GM06990 (cell line): Measurements from ENCODE around the gene SPECC1L.

Experiments
- DNase-seq: peaks from one replicate; pipeline ENCODE4 v3.0.0-alpha.2; 2011; ENCODE audit not compliant: insufficient read length; ENCODE audit errors: extremely low read depth
- H3K27me3 ChIP-seq: replicated peaks from 2 replicates; pipeline ENCODE4 v1.6.0; 2011; ENCODE audit warnings: low read length; ENCODE audit not compliant: control insufficient read depth, insufficient read depth
- H3K36me3 ChIP-seq: 2 replicates; pipeline ENCODE4 v1.5.1; 2011; ENCODE audit warnings: low read length; ENCODE audit not compliant: control insufficient read depth, insufficient read depth
- H3K4me3 ChIP-seq: replicated peaks from 2 replicates; pipeline ENCODE4 v1.5.1; 2011; ENCODE audit warnings: low read depth, mild to moderate bottlenecking, control low read depth, low read length
- TF ChIP-seq, protein P1 (sequence below): IDR thresholded peaks from 2 replicates; pipeline ENCODE4 v1.5.1; 2011; ENCODE audit warnings: low read length, control low read depth, mild to moderate bottlenecking, inconsistent platforms; ENCODE audit not compliant: insufficient read depth, poor library complexity, severe bottlenecking

The SPECC1L gene

DNA sequence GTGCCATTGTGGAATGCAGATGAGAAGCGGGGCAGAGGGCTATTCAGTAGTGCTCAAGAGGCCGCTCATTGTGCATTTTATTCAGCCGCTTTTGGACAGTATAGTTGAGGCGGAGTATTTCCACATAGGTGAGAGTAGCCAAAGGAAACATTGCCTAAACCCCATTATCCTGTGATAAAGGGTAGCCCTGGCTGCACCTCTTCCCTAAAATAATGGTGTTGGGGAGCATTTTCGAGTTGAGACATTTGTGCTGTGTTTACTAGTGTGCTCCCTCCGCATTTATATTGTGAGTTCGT is 68.8 kb downstream of the SPECC1L start:
- Histone ChIP-seq H3K27me3 (no peaks in the 10 kb centered on the region), H3K36me3 (peaks cover 9% of the 10 kb centered on the region), H3K4me3 (no peak overlapping the region)
- no peak for DNase-seq
- TF ChIP-seq, protein P1, sequence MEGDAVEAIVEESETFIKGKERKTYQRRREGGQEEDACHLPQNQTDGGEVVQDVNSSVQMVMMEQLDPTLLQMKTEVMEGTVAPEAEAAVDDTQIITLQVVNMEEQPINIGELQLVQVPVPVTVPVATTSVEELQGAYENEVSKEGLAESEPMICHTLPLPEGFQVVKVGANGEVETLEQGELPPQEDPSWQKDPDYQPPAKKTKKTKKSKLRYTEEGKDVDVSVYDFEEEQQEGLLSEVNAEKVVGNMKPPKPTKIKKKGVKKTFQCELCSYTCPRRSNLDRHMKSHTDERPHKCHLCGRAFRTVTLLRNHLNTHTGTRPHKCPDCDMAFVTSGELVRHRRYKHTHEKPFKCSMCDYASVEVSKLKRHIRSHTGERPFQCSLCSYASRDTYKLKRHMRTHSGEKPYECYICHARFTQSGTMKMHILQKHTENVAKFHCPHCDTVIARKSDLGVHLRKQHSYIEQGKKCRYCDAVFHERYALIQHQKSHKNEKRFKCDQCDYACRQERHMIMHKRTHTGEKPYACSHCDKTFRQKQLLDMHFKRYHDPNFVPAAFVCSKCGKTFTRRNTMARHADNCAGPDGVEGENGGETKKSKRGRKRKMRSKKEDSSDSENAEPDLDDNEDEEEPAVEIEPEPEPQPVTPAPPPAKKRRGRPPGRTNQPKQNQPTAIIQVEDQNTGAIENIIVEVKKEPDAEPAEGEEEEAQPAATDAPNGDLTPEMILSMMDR = no peak

DNA sequence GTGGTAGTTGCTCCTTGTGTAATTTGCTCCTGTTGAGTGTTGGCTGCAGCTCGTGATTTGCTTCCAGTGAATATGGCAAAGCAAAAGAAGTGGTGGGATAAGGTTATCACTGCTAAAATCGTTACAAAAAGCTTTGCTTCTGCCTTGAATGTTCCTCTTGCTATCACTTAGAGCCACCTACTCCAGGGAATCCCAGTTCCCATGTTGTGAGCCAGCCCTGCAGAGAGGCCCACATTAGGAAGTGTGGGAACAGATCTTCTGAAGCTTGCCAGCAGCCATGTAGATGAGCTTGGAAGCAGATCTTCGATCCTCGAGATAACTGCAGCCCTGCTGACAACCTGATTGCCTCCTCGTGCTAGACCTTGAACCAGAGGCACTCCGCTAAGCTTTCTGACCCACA is 71.0 kb downstream of the SPECC1L start:
- DNase-seq = no peak
- no peaks in the 10 kb centered on the region for H3K27me3 ChIP-seq
- no peak overlapping the region for H3K4me3 ChIP-seq
- H3K36me3 ChIP-seq = peaks cover 9% of the 10 kb centered on the region
- TF ChIP-seq, protein P1 = no peak

DNA sequence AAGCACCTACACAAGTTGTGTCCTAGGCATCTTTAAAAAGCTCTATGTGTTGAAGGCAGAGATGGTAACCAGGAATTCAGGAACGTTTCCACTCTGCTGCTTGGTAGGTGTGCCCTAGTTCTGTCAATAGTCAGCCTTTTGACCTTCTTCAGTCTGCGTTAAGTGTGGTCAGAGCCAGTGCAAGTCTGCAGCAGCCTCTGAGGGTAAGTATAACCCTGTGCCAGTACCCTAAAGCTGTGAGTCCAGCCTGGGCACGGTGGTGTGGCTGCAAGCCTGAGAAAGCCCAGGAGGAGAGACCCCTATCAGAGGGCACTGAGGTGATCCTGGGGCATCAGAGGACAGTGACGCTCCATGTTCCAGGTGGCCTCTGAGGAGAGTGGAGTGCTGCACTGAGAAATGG is 80.0 kb downstream of the SPECC1L start:
- H3K27me3 ChIP-seq = no peaks in the 10 kb centered on the region

DNA sequence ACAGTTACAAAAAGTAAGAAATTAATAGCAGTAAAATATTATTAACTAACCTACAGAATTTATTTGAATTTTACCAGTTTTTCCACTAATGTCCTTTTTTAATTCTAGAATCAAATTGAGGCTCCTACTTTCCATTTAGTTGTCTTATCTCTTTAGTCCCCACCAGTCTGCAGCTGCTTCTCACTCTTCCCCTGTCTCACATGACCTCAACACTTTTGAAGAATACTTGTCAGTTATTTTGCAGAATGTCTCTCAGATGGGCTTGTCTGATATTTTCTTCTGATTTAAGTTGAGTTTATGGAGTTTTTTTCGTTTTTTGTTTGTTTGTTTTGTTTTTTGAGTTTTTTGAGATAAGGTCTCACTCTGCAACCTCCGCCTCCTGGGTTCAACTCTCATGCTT is 82.5 kb downstream of the SPECC1L start:
- H3K36me3 ChIP-seq = peaks cover 17% of the 10 kb centered on the region
- DNase-seq = no peak
- TF ChIP-seq, protein P1 = no peak
- no peaks in the 10 kb centered on the region for H3K27me3 ChIP-seq
- H3K4me3 ChIP-seq = no peak overlapping the region

More for the DNA sequence above, 80.0 kb downstream of the SPECC1L start:
- Histone ChIP-seq H3K36me3 (peaks cover 20% of the 10 kb centered on the region), H3K4me3 (no peak overlapping the region)
- TF ChIP-seq, protein P1 = no peak
- no peak for DNase-seq

DNA sequence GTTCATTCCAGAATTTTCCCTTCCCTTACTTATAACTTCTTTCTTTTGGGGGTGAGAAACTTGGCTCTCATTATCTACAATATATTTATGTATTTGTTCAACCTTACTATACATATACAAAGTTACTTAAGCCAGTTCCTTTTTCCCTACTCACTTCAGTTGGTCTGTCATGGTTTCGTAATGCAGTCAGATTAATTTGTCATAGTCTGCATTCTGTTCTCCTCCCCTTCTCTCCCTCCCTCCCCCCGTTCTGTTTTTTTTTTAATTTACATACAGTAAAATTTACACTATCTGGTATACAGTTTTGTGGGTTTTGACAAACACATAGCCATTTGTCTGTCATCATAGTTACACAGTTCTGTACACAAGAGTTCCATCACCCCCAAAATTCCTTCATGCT is 84.9 kb downstream of the SPECC1L start:
- Histone ChIP-seq H3K4me3 (no peak overlapping the region), H3K27me3 (no peaks in the 10 kb centered on the region), H3K36me3 (peaks cover 8% of the 10 kb centered on the region)
- DNase-seq = no peak
- TF ChIP-seq, protein P1 = no peak

DNA sequence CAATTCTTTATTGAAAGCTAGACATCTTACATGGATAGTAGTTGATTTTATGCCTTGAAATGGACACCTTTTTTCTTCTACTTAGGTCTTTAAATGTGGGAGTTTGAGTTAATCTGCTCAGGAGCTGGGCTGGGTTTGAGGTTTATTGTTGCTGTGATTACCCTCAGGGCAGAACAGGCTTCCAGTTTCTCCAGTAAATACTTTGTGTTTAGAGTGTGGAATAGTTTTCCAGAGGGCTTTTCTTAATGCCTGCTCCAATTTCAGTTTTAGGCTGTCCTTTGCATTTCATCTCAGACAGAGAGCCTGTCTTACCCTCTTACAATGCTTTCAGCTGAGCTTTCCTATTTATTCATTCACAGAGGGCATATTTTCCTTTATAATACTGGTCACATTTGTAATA is 86.9 kb downstream of the SPECC1L start:
- Histone ChIP-seq H3K36me3 (peaks cover 5% of the 10 kb centered on the region), H3K4me3 (no peak overlapping the region), H3K27me3 (no peaks in the 10 kb centered on the region)
- TF ChIP-seq, protein P1 = no peak
- no peak for DNase-seq
